ENCODE results near the gene FILIP1. TPM values are rescaled to one million over a fixed set of nuclear protein-coding genes. Genes with fewer than 3 reads are reported as not detected.

FILIP1 gene
- total and polyA plus RNA-seq, 2 donors from 2014 or later, result 0.80 to 4.6 TPM

DNA sequence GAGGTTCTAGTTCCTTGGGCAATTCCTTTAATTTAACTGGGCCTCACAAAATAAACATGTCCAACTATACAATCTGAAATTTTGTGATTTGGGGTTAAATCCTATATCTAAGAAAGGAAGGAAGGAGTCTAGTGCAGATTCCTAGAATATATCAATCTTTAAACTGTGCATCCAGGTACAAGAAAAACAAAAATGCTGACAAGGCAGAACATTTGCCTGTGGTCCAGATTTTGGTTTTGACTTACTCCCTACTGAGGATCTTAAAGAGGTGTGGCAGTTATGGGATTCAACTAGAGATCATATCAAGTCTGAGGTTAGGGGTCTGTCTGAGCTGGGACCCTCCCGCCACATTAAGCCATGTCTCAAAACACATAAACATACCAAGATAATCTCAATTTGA, 232.3 kb downstream of the FILIP1 start:
- H3K4me3 ChIP-seq (ENCODE audit: low read length in 3 of 3), result no peak overlapping the region
- peaks cover 3 to 22% (median 9%) of the 10 kb centered on the region in 3 donors for H3K36me3 ChIP-seq (ENCODE audit: control insufficient read depth in 2 of 3, insufficient read depth in 3 of 3, low read length in 3 of 3)
- no peaks in the 10 kb centered on the region for H3K4me1 ChIP-seq (ENCODE audit: control insufficient read depth in 2 of 3, insufficient read depth in 2 of 3, low read depth in 1 of 3, low read length in 3 of 3)
- no peak overlapping the region for H3K9ac ChIP-seq (ENCODE audit: low read length in 3 of 3)
- no peaks in the 10 kb centered on the region for H3K9me3 ChIP-seq (ENCODE audit: control insufficient read depth in 2 of 3, insufficient read depth in 1 of 3, low read length in 3 of 3)
- TF ChIP-seq, protein P1, sequence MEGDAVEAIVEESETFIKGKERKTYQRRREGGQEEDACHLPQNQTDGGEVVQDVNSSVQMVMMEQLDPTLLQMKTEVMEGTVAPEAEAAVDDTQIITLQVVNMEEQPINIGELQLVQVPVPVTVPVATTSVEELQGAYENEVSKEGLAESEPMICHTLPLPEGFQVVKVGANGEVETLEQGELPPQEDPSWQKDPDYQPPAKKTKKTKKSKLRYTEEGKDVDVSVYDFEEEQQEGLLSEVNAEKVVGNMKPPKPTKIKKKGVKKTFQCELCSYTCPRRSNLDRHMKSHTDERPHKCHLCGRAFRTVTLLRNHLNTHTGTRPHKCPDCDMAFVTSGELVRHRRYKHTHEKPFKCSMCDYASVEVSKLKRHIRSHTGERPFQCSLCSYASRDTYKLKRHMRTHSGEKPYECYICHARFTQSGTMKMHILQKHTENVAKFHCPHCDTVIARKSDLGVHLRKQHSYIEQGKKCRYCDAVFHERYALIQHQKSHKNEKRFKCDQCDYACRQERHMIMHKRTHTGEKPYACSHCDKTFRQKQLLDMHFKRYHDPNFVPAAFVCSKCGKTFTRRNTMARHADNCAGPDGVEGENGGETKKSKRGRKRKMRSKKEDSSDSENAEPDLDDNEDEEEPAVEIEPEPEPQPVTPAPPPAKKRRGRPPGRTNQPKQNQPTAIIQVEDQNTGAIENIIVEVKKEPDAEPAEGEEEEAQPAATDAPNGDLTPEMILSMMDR (IDR thresholded peaks at IDR 0.05; ENCODE audit: borderline replicate concordance, extremely low read depth, insufficient read depth), result no peak
- FAIRE-seq, result no peak
- H3K27ac ChIP-seq (ENCODE audit: low read depth in 2 of 2, low read length in 2 of 2), result no peak overlapping the region
- intact Hi-C loops (cut with DNase I), result no loop called here
- no peak for DNase-seq
- H3K27me3 ChIP-seq (ENCODE audit: control insufficient read depth, insufficient read depth, low read length), result no peaks in the 10 kb centered on the region

DNA sequence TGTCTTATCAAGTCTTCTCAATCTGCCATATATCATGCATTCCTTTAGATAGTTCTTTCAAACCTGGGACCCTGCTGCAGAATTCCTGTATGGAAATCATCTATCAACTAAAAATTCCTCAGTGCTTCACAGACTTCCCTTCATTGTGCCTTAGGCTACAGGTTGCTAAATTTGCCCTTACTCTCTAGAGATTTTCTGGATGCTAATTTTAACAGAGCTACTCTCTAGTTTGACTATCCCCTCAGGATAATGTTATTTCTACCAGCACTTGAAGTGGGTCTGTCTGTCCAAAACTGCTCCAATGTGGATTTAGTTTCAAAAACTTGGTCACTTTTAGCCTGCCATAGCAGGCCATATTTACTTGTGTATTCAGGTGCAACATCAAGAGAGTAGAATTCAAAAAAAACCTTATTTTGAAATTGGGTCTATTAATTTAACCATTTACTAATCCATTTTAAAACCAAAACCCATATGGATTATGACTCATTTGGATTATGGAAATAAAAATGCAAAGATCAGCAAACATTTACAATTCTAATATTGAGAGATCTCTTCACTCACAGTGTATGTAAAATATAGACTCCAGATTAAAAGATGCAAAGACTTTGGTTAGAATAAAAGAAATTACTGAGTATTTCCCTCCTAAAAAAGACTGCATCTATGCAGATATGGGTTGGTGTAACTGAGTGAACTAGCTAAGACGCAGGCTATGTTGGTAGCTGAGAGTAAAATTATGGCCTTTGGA, 236.1 kb downstream of the FILIP1 start:
- H3K27ac ChIP-seq (ENCODE audit: low read depth in 2 of 2, low read length in 2 of 2), result no peak overlapping the region
- TF ChIP-seq, protein P1 (IDR thresholded peaks at IDR 0.05; ENCODE audit: borderline replicate concordance, extremely low read depth, insufficient read depth), result no peak
- FAIRE-seq (no peak), DNase-seq (no peak)
- H3K4me3 ChIP-seq (ENCODE audit: low read length in 3 of 3), result no peak overlapping the region
- H3K4me1 ChIP-seq (ENCODE audit: control insufficient read depth in 2 of 3, insufficient read depth in 2 of 3, low read depth in 1 of 3, low read length in 3 of 3), result no peaks in the 10 kb centered on the region
- H3K9me3 ChIP-seq (ENCODE audit: control insufficient read depth in 2 of 3, insufficient read depth in 1 of 3, low read length in 3 of 3), result no peaks in the 10 kb centered on the region
- no peaks in the 10 kb centered on the region for H3K27me3 ChIP-seq (ENCODE audit: control insufficient read depth, insufficient read depth, low read length)
- H3K36me3 ChIP-seq (ENCODE audit: control insufficient read depth in 2 of 3, insufficient read depth in 3 of 3, low read length in 3 of 3), result peaks cover 9 to 29% (median 9%) of the 10 kb centered on the region in 3 donors
- intact Hi-C loops (cut with DNase I), result no loop called here
- no peak overlapping the region for H3K9ac ChIP-seq (ENCODE audit: low read length in 3 of 3)

DNA sequence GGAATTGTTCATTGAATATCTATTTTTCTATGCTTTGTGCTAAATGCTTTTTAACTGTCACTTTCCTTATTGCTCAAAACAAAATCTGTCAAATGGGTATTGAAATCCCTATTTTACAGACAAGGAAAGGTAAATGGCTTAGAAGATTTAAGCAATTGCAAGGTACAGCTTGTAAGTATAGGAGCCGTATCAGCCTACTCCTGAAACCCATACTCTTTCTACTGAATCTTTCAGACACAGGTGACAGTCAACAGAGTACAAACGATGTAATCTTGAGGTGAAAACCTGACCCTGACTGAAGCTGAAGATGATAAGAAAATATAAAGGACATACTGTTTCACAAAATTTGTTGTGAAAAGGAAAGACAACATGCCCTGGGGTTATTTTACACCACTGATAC, 243.0 kb downstream of the FILIP1 start:
- no peaks in the 10 kb centered on the region for H3K27me3 ChIP-seq (ENCODE audit: control insufficient read depth, insufficient read depth, low read length)
- FAIRE-seq, result no peak
- H3K36me3 ChIP-seq (ENCODE audit: control insufficient read depth in 2 of 3, insufficient read depth in 3 of 3, low read length in 3 of 3), result peaks cover 0 to 12% (median 3%) of the 10 kb centered on the region in 3 donors
- no peak for DNase-seq
- H3K9me3 ChIP-seq (ENCODE audit: control insufficient read depth in 2 of 3, insufficient read depth in 1 of 3, low read length in 3 of 3), result no peaks in the 10 kb centered on the region
- TF ChIP-seq, protein P1 (IDR thresholded peaks at IDR 0.05; ENCODE audit: borderline replicate concordance, extremely low read depth, insufficient read depth), result no peak
- H3K4me3 ChIP-seq (ENCODE audit: low read length in 3 of 3), result no peak overlapping the region
- H3K4me1 ChIP-seq (ENCODE audit: control insufficient read depth in 2 of 3, insufficient read depth in 2 of 3, low read depth in 1 of 3, low read length in 3 of 3), result no peaks in the 10 kb centered on the region
- intact Hi-C loops (cut with DNase I), result no loop called here
- no peak overlapping the region for H3K27ac ChIP-seq (ENCODE audit: low read depth in 2 of 2, low read length in 2 of 2)
- H3K9ac ChIP-seq (ENCODE audit: low read length in 3 of 3), result no peak overlapping the region

All from kidney (tissue), 14 donors.